ENCODE data around the gene UBD. TPM values are rescaled to one million over a fixed set of nuclear protein-coding genes. Genes with fewer than 3 reads are reported as not detected.

The UBD gene
- total and polyA plus RNA-seq, 10 of the 15 experiments (the other 5 are each of a cell fraction or from before 2014, with no cell fraction given), result 23.4 to 101 (median 35.7) TPM

DNA sequence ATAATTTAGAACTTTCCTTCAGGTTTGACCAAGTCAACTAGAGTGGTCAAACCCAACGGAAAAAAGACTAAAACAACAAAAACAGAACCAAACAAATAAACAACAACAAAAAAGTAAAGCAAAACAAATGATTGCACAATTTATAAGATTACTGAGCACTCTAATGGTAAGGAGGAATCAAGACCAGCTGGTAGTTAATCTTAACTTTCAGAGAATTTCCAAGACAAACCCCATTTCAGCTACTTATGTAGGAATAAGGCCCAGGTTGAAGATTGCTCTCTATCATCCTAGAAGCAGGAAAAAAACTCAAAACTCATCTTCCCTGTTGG lies 34.3 kb downstream of the UBD start (continued):
- TF ChIP-seq BCLAF1 (IDR thresholded peaks at IDR 0.05), result no peak
- TF ChIP-seq CBX3 (IDR thresholded peaks at IDR 0.05; ENCODE audit: borderline replicate concordance, low read depth), result no peak
- TF ChIP-seq PAX8 (IDR thresholded peaks at IDR 0.05), result no peak

DNA sequence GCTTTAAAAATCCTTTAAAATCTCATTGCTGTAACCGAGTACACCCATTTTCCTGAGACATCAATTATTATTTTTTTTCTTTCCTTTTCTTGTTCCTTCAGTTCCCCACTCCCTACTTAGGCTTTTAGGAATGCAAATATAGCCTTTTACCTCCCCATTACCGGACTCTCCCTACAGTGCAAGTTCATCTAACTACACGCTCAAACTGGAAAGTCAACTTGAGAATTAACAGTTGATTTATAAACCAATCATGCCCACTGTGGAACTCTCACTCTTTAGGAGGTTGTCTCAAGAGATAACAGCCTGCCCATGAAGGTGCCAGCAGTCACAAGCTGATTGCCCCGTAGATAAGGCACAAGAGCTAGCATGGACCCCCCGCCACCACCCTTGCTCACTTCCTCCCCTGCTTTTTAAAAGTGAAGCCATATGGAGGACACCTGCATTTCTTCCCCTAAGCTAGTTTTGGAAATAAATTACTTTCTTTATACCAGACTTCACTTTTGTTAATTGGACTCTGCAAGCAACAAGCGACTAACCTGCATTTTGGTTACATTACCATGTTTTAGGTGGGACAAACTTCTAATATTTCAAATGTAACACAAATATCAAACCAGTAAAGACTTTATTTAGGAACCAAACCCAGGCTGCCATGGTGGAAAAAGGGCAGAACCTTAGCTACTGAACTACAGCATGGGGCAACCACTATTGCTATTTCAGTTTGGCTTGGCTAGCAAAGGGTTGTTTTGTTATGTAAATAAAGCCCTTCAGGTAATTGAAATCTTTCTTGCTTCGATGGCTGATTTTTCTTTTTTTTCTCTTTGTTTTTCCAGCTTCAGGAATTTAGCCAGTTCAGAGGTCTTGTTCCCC lies 34.9 kb downstream of the UBD start:
- Histone ChIP-seq H3K9ac (ENCODE audit: control insufficient read depth, insufficient read depth, low read length) (no peak overlapping the region), H3K36me3 (ENCODE audit: control insufficient read depth in 2 of 2, insufficient read depth in 2 of 2, low read length in 1 of 2) (no peaks in the 10 kb centered on the region), H3K27me3 (replicated peaks in 1 of 2; ENCODE audit: control insufficient read depth in 2 of 2, insufficient read depth in 2 of 2, low read length in 1 of 2) (0 out of 4 replicates have a peak, but pooled peaks cover 0 to 3% of the 10 kb centered on the region in 2 experiments), H3K4me3 (no peak overlapping the region), H2AFZ (ENCODE audit: control insufficient read depth, low read depth, low read length) (no peak overlapping the region), H3K79me2 (ENCODE audit: control insufficient read depth, insufficient read depth, low read length) (no peaks in the 10 kb centered on the region), H3K4me2 (ENCODE audit: control insufficient read depth, insufficient read depth) (no peak overlapping the region), H3K4me1 (ENCODE audit: control insufficient read depth, insufficient read depth, low read length) (no peaks in the 10 kb centered on the region), H3K27ac (ENCODE audit: control insufficient read depth, insufficient read depth) (no peak overlapping the region), H4K20me1 (ENCODE audit: control insufficient read depth, insufficient read depth) (no peaks in the 10 kb centered on the region), H3K9me3 (replicated peaks; ENCODE audit: control insufficient read depth, insufficient read depth, low read length) (no peaks in the 10 kb centered on the region)
- DNase-seq (ENCODE audit: low read depth, low spot score) (no peak), FAIRE-seq (no peak), ATAC-seq (no peak)
- RAD21 ChIA-PET (ENCODE audit: unreplicated experiment), result no interaction called here
- intact Hi-C loops (cut with micrococcal nuclease; ENCODE audit: unreplicated experiment), result no loop called here
- 14% methylated on average over 7 of the region's 7 CpGs for WGBS (ENCODE audit: insufficient coverage, insufficient replicate concordance, low lambda C conversion rate, missing lambda C conversion rate)
- CTCF ChIA-PET, result no interaction called here
- SMC1A ChIA-PET (ENCODE audit: uncharacterized antibody, unreplicated experiment), result interaction anchor here (1.3 kb wide), 1 partner anchor 44 kb away, joined by 4 read pairs; no protein-coding TSS in a partner anchor
- in situ Hi-C loops (cut with MboI), result no loop called here
- BruUV-seq (replicated peaks), result no TSS peak
- POLR2A ChIA-PET, result no interaction called here
- TF ChIP-seq, protein P1, sequence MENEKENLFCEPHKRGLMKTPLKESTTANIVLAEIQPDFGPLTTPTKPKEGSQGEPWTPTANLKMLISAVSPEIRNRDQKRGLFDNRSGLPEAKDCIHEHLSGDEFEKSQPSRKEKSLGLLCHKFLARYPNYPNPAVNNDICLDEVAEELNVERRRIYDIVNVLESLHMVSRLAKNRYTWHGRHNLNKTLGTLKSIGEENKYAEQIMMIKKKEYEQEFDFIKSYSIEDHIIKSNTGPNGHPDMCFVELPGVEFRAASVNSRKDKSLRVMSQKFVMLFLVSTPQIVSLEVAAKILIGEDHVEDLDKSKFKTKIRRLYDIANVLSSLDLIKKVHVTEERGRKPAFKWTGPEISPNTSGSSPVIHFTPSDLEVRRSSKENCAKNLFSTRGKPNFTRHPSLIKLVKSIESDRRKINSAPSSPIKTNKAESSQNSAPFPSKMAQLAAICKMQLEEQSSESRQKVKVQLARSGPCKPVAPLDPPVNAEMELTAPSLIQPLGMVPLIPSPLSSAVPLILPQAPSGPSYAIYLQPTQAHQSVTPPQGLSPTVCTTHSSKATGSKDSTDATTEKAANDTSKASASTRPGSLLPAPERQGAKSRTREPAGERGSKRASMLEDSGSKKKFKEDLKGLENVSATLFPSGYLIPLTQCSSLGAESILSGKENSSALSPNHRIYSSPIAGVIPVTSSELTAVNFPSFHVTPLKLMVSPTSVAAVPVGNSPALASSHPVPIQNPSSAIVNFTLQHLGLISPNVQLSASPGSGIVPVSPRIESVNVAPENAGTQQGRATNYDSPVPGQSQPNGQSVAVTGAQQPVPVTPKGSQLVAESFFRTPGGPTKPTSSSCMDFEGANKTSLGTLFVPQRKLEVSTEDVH (IDR thresholded peaks at IDR 0.05; ENCODE audit: low read depth, partially characterized antibody), result no peak
- TF ChIP-seq NFIC (IDR thresholded peaks at IDR 0.05; ENCODE audit: low read depth, low read length) (no peak), ZBED1 (IDR thresholded peaks at IDR 0.05; ENCODE audit: borderline replicate concordance) (no peak), EZH2 (IDR thresholded peaks at IDR 0.05; ENCODE audit: borderline replicate concordance, control insufficient read depth, low read depth, low read length) (no peak), MTA2 (IDR thresholded peaks at IDR 0.05; ENCODE audit: low read depth) (no peak)
- TF ChIP-seq, protein P2, sequence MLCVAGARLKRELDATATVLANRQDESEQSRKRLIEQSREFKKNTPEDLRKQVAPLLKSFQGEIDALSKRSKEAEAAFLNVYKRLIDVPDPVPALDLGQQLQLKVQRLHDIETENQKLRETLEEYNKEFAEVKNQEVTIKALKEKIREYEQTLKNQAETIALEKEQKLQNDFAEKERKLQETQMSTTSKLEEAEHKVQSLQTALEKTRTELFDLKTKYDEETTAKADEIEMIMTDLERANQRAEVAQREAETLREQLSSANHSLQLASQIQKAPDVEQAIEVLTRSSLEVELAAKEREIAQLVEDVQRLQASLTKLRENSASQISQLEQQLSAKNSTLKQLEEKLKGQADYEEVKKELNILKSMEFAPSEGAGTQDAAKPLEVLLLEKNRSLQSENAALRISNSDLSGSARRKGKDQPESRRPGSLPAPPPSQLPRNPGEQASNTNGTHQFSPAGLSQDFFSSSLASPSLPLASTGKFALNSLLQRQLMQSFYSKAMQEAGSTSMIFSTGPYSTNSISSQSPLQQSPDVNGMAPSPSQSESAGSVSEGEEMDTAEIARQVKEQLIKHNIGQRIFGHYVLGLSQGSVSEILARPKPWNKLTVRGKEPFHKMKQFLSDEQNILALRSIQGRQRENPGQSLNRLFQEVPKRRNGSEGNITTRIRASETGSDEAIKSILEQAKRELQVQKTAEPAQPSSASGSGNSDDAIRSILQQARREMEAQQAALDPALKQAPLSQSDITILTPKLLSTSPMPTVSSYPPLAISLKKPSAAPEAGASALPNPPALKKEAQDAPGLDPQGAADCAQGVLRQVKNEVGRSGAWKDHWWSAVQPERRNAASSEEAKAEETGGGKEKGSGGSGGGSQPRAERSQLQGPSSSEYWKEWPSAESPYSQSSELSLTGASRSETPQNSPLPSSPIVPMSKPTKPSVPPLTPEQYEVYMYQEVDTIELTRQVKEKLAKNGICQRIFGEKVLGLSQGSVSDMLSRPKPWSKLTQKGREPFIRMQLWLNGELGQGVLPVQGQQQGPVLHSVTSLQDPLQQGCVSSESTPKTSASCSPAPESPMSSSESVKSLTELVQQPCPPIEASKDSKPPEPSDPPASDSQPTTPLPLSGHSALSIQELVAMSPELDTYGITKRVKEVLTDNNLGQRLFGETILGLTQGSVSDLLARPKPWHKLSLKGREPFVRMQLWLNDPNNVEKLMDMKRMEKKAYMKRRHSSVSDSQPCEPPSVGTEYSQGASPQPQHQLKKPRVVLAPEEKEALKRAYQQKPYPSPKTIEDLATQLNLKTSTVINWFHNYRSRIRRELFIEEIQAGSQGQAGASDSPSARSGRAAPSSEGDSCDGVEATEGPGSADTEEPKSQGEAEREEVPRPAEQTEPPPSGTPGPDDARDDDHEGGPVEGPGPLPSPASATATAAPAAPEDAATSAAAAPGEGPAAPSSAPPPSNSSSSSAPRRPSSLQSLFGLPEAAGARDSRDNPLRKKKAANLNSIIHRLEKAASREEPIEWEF (IDR thresholded peaks at IDR 0.05; ENCODE audit: insufficient replicate concordance, low read depth, low read length), result no peak

Data from GM12878 (cell line).